ENCODE data around the gene RIPPLY3.
"Not testable (repeated sequence)": the region's sequence is repeated elsewhere in the genome, so short reads cannot be mapped to it uniquely, and the experiment has no call there.

Gene RIPPLY3

GRCh38 chr21:36981977-36982700, 24.4 kb upstream of the RIPPLY3 start:
- DNase-seq: no peak

GRCh38 chr21:36985751-36986594, 20.5 kb upstream of the RIPPLY3 start:
- DNase-seq: no peak

GRCh38 chr21:36987845-36988244, 18.7 kb upstream of the RIPPLY3 start:
- DNase-seq: no peak

GRCh38 chr21:36988536-36988935, 18.0 kb upstream of the RIPPLY3 start:
- DNase-seq: no peak

- DNase-seq: not testable (repeated sequence)
These were observed 17.3 kb upstream of the RIPPLY3 start for GRCh38 chr21:36989199-36989698.

- DNase-seq: peak; percentile 89
These were observed 16.6 kb upstream of the RIPPLY3 start for GRCh38 chr21:36989699-36990507.

- no peak for DNase-seq
These were observed 15.8 kb upstream of the RIPPLY3 start for GRCh38 chr21:36990508-36991205.

- no peak for DNase-seq
These were observed 13.8 kb upstream of the RIPPLY3 start for GRCh38 chr21:36992671-36993070.

GRCh38 chr21:36994501-36995158, 11.9 kb upstream of the RIPPLY3 start:
- peak; percentile 26 for DNase-seq

- not testable (repeated sequence) for DNase-seq
These were observed 11.2 kb upstream of the RIPPLY3 start for GRCh38 chr21:36995285-36995684.

GRCh38 chr21:36999131-36999898, 7.2 kb upstream of the RIPPLY3 start:
- DNase-seq: no peak

- no peak for DNase-seq
These were observed 6.1 kb upstream of the RIPPLY3 start for GRCh38 chr21:37000381-37000780.

GRCh38 chr21:37001441-37001840, 5.1 kb upstream of the RIPPLY3 start:
- no peak for DNase-seq

GRCh38 chr21:37002851-37003250, 3.7 kb upstream of the RIPPLY3 start:
- not testable (repeated sequence) for DNase-seq

GRCh38 chr21:37003917-37004316, 2.6 kb upstream of the RIPPLY3 start:
- DNase-seq: not testable (repeated sequence)

- DNase-seq: no peak
These were observed 685 bp upstream of the RIPPLY3 start for GRCh38 chr21:37005548-37006485.

GRCh38 chr21:37008724-37009123, 2.2 kb downstream of the RIPPLY3 start:
- DNase-seq: no peak

- peak; percentile 77 for DNase-seq
These were observed 3.3 kb downstream of the RIPPLY3 start for GRCh38 chr21:37009740-37010341.

GRCh38 chr21:37017951-37018679, 11.6 kb downstream of the RIPPLY3 start:
- DNase-seq: no peak

Measured in stimulated activated CD4-positive, alpha-beta T cell treated with anti-CD3 and anti-CD28 coated beads, Interleukin-12 subunit alpha, Interleukin-12 subunit beta, amount 100 ng/mL, for 4 hours (primary cell).